Measurements from ENCODE around the gene NRG3. TPM values are rescaled to one million over a fixed set of nuclear protein-coding genes. Genes with fewer than 3 reads are reported as not detected.

Gene NRG3
- total and polyA plus RNA-seq, 2 of the 8 experiments (the other 6 are each of a cell fraction or from before 2014, with no cell fraction given): 4.2 to 5.0 TPM

DNA sequence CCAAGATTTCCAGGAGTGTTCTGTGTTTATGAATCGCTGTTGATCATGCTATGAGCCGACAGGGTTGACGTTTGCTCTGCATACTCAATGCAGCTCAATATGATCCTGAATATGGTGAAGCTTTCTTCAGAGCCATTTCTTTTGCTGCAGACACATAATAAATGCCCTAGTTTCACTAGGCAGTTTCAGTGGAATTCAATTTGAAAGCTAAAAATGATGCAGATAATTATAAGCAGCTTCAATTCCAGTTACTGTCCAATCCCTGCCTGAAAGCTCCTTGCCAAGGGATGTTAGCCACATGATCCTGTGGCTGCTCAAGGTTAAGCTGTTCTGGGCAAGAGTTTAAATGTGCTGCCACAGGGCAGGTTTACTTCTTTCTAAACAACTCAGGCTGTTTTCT, 805.6 kb downstream of the NRG3 start:
- no peak overlapping the region for H3K56ac ChIP-seq (replicated peaks; ENCODE audit: insufficient read length, low read depth, low read length)
- no peak overlapping the region for H3K4me3 ChIP-seq (ENCODE audit: extremely low read depth in 1 of 4, insufficient read depth in 2 of 4, low read depth in 3 of 4, low read length in 4 of 4)
- DNase-seq (ENCODE audit: low read depth in 1 of 2, low spot score in 2 of 2) (no peak), FAIRE-seq (no peak)
- no peaks in the 10 kb centered on the region for H3K36me3 ChIP-seq (ENCODE audit: control insufficient read depth in 2 of 4, insufficient read depth in 4 of 4, low read length in 3 of 4)
- H2BK15ac ChIP-seq (ENCODE audit: low read length): no peak overlapping the region
- ChIA-PET POLR2A (ENCODE audit: partially characterized antibody) (no interaction called here), CTCF (ENCODE audit: partially characterized antibody) (no interaction called here)
- no peak overlapping the region for H2BK12ac ChIP-seq (ENCODE audit: low read depth, low read length)
- no peak overlapping the region for H2AK5ac ChIP-seq (ENCODE audit: low read depth, low read length)
- no peaks in the 10 kb centered on the region for H4K20me1 ChIP-seq (replicated peaks in 1 of 2; ENCODE audit: control insufficient read depth in 1 of 2, insufficient read depth in 2 of 2, low read length in 2 of 2)
- no peak overlapping the region for H2BK20ac ChIP-seq (ENCODE audit: low read length)
- H4K8ac ChIP-seq (ENCODE audit: extremely low read depth, insufficient read depth, low read length): no peak overlapping the region
- H4K5ac ChIP-seq (ENCODE audit: insufficient read length, low read depth, low read length): no peak overlapping the region
- no peak overlapping the region for H3K18ac ChIP-seq (ENCODE audit: extremely low read depth, low read length)
- WGBS, 2 experiments (ENCODE audit: extremely low coverage in 1 of 2, insufficient coverage in 1 of 2, insufficient read length in 1 of 2, insufficient replicate concordance in 2 of 2, low coverage in 1 of 2, low lambda C conversion rate in 2 of 2, missing lambda C conversion rate in 1 of 2): 91% methylated on average over 3 of the region's 3 CpGs; no CpG with 5 or more reads in 1 of the 2 experiments
- no peak overlapping the region for H2BK120ac ChIP-seq (replicated peaks; ENCODE audit: low read depth, low read length)
- no peak overlapping the region for H2BK5ac ChIP-seq (ENCODE audit: low read depth, low read length)
- H3K79me1 ChIP-seq (ENCODE audit: low read depth, low read length): no peaks in the 10 kb centered on the region
- no peak overlapping the region for H3K4ac ChIP-seq (replicated peaks; ENCODE audit: insufficient read length, low read depth, low read length)
- TF ChIP-seq KDM4A (IDR thresholded peaks at IDR 0.05; ENCODE audit: low read depth, low read length, severe bottlenecking) (no peak), CTBP2 (IDR thresholded peaks at IDR 0.05; ENCODE audit: borderline replicate concordance, insufficient read depth, insufficient read length, low read length) (no peak), JUN (IDR thresholded peaks at IDR 0.05; ENCODE audit: low read depth, low read length) (no peak), SP2 (IDR thresholded peaks at IDR 0.05; ENCODE audit: low read length) (no peak)
- no peak overlapping the region for H3K14ac ChIP-seq (ENCODE audit: insufficient read length)
- no peak overlapping the region for H4K91ac ChIP-seq (replicated peaks; ENCODE audit: insufficient read length, low read length)
- no peak overlapping the region for H3K23ac ChIP-seq (ENCODE audit: insufficient read length)
- no peaks in the 10 kb centered on the region for H3K79me2 ChIP-seq (ENCODE audit: control insufficient read depth in 1 of 2, insufficient read depth in 2 of 2, low read length in 2 of 2)
- H3K27ac ChIP-seq (ENCODE audit: low read depth, low read length): no peak overlapping the region
- H3K4me2 ChIP-seq (ENCODE audit: insufficient read depth in 1 of 2, low read depth in 2 of 2, low read length in 2 of 2): no peak overlapping the region
- no peaks in the 10 kb centered on the region for H3K23me2 ChIP-seq (ENCODE audit: low read depth, low read length)
- no peaks in the 10 kb centered on the region for H3K4me1 ChIP-seq (replicated peaks in 1 of 4; ENCODE audit: control insufficient read depth in 3 of 4, insufficient read depth in 4 of 4, low read length in 3 of 4)
- no peak overlapping the region for H3K9ac ChIP-seq (replicated peaks in 1 of 4; ENCODE audit: extremely low read depth in 1 of 4, low read depth in 3 of 4, low read length in 3 of 4)
- no peaks in the 10 kb centered on the region for H3K27me3 ChIP-seq (replicated peaks in 1 of 4; ENCODE audit: control insufficient read depth in 3 of 4, extremely low read depth in 1 of 4, insufficient read depth in 3 of 4, low read length in 3 of 4)
- H3K9me3 ChIP-seq (ENCODE audit: insufficient read depth in 2 of 2, low read depth in 1 of 2, low read length in 1 of 2): no peaks in the 10 kb centered on the region
- H2AFZ ChIP-seq (ENCODE audit: low read length): no peak overlapping the region
